Measurements from ENCODE around the gene HIVEP3. TPM values are rescaled to one million over a fixed set of nuclear protein-coding genes. Genes with fewer than 3 reads are reported as not detected.

Gene HIVEP3
- total and polyA plus RNA-seq, 2 of the 13 experiments (the other 11 are each of a cell fraction or from before 2014, with no cell fraction given), result 0.05 TPM; not detected in 1

DNA sequence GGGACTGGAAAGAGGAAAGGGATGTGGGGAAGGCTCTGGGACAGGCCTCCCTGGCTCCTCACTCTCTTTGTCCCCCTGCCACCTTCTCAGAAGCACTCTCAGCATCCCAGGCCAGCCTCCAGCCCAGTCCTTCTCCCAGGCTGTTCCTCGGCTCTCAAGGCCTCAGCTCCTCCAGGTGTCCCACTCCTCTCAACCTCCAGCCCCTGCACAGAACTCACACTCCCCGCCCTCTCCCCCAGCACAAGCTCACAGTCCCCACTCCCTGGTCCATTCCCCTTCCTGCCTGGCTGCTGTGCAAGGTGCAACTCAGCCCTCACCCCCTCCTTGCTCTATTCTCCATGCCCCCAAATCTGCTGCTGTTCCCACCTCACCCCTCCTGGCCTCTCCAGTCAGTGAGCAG lies 185.0 kb downstream of the HIVEP3 start:
- H3K9me3 ChIP-seq (ENCODE audit: low read length), result no peaks in the 10 kb centered on the region
- H3K27ac ChIP-seq (ENCODE audit: extremely low read length, insufficient read depth, low read length), result no peak overlapping the region
- H3K4me3 ChIP-seq (replicated peaks in 1 of 3; ENCODE audit: insufficient read depth in 1 of 3, low read depth in 2 of 3, low read length in 3 of 3), result no peak overlapping the region
- no TSS peak for BruUV-seq (replicated peaks)
- no peaks in the 10 kb centered on the region for H3K36me3 ChIP-seq (replicated peaks in 1 of 2; ENCODE audit: control insufficient read depth in 1 of 2, insufficient read depth in 2 of 2, low read length in 2 of 2)
- H3K79me2 ChIP-seq (ENCODE audit: insufficient read depth, low read length), result no peaks in the 10 kb centered on the region
- ATAC-seq, result no peak
- in situ Hi-C loops (cut with HindIII; ENCODE audit: extremely low pct_ligation_motif_present, low pct_unique_long_range_greater_than_20kb), result no loop called here
- DNase-seq (ENCODE audit: low spot score), result no peak
- no peak overlapping the region for H2AFZ ChIP-seq (ENCODE audit: low read length)
- no peak for FAIRE-seq
- POLR2A ChIA-PET, result no interaction called here
- no peaks in the 10 kb centered on the region for H4K20me1 ChIP-seq (ENCODE audit: insufficient read depth, low read length)
- peaks cover 0 to 9% of the 10 kb centered on the region in 2 experiments; a peak in 2 of 5 replicates for H3K27me3 ChIP-seq (ENCODE audit: control insufficient read depth in 1 of 2, insufficient read depth in 2 of 2, low read length in 2 of 2)
- H3K4me2 ChIP-seq (ENCODE audit: low read depth, low read length), result no peak overlapping the region
- no peaks in the 10 kb centered on the region for H3K4me1 ChIP-seq (ENCODE audit: insufficient read depth, low read length)
- WGBS (ENCODE audit: low lambda C conversion rate), result 5% methylated on average over 2 of the region's 2 CpGs
- H3K9ac ChIP-seq (ENCODE audit: insufficient read depth, low read depth, low read length), result no peak overlapping the region
- CTCF ChIA-PET (ENCODE audit: low intra/inter-chr PET ratio, low total read pairs), result no interaction called here
- intact Hi-C loops (cut with micrococcal nuclease; ENCODE audit: unreplicated experiment), result no loop called here
- TF ChIP-seq, protein P1, sequence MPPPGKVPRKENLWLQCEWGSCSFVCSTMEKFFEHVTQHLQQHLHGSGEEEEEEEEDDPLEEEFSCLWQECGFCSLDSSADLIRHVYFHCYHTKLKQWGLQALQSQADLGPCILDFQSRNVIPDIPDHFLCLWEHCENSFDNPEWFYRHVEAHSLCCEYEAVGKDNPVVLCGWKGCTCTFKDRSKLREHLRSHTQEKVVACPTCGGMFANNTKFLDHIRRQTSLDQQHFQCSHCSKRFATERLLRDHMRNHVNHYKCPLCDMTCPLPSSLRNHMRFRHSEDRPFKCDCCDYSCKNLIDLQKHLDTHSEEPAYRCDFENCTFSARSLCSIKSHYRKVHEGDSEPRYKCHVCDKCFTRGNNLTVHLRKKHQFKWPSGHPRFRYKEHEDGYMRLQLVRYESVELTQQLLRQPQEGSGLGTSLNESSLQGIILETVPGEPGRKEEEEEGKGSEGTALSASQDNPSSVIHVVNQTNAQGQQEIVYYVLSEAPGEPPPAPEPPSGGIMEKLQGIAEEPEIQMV (CRISPR knock-in tag; IDR thresholded peaks at IDR 0.05; ENCODE audit: low read depth), result no peak
- TF ChIP-seq GTF2F1 (IDR thresholded peaks at IDR 0.05; ENCODE audit: low read length), result no peak
- no peak for TF ChIP-seq ZNF570 (CRISPR knock-in tag; IDR thresholded peaks at IDR 0.05; ENCODE audit: borderline replicate concordance)
- no peak for TF ChIP-seq PAF1 (CRISPR knock-in tag; IDR thresholded peaks at IDR 0.05)
- TF ChIP-seq, protein P2, sequence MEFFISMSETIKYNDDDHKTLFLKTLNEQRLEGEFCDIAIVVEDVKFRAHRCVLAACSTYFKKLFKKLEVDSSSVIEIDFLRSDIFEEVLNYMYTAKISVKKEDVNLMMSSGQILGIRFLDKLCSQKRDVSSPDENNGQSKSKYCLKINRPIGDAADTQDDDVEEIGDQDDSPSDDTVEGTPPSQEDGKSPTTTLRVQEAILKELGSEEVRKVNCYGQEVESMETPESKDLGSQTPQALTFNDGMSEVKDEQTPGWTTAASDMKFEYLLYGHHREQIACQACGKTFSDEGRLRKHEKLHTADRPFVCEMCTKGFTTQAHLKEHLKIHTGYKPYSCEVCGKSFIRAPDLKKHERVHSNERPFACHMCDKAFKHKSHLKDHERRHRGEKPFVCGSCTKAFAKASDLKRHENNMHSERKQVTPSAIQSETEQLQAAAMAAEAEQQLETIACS (CRISPR knock-in tag; IDR thresholded peaks at IDR 0.05), result no peak
- TF ChIP-seq, protein P3, sequence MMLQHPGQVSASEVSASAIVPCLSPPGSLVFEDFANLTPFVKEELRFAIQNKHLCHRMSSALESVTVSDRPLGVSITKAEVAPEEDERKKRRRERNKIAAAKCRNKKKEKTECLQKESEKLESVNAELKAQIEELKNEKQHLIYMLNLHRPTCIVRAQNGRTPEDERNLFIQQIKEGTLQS (CRISPR knock-in tag; IDR thresholded peaks at IDR 0.05), result no peak
- TF ChIP-seq ZNF33A (CRISPR knock-in tag; IDR thresholded peaks at IDR 0.05; ENCODE audit: borderline replicate concordance), result no peak
- TF ChIP-seq, protein P4, sequence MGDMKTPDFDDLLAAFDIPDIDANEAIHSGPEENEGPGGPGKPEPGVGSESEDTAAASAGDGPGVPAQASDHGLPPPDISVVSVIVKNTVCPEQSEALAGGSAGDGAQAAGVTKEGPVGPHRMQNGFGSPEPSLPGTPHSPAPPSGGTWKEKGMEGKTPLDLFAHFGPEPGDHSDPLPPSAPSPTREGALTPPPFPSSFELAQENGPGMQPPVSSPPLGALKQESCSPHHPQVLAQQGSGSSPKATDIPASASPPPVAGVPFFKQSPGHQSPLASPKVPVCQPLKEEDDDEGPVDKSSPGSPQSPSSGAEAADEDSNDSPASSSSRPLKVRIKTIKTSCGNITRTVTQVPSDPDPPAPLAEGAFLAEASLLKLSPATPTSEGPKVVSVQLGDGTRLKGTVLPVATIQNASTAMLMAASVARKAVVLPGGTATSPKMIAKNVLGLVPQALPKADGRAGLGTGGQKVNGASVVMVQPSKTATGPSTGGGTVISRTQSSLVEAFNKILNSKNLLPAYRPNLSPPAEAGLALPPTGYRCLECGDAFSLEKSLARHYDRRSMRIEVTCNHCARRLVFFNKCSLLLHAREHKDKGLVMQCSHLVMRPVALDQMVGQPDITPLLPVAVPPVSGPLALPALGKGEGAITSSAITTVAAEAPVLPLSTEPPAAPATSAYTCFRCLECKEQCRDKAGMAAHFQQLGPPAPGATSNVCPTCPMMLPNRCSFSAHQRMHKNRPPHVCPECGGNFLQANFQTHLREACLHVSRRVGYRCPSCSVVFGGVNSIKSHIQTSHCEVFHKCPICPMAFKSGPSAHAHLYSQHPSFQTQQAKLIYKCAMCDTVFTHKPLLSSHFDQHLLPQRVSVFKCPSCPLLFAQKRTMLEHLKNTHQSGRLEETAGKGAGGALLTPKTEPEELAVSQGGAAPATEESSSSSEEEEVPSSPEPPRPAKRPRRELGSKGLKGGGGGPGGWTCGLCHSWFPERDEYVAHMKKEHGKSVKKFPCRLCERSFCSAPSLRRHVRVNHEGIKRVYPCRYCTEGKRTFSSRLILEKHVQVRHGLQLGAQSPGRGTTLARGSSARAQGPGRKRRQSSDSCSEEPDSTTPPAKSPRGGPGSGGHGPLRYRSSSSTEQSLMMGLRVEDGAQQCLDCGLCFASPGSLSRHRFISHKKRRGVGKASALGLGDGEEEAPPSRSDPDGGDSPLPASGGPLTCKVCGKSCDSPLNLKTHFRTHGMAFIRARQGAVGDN (CRISPR knock-in tag; IDR thresholded peaks at IDR 0.05), result no peak
- TF ChIP-seq, protein P5, sequence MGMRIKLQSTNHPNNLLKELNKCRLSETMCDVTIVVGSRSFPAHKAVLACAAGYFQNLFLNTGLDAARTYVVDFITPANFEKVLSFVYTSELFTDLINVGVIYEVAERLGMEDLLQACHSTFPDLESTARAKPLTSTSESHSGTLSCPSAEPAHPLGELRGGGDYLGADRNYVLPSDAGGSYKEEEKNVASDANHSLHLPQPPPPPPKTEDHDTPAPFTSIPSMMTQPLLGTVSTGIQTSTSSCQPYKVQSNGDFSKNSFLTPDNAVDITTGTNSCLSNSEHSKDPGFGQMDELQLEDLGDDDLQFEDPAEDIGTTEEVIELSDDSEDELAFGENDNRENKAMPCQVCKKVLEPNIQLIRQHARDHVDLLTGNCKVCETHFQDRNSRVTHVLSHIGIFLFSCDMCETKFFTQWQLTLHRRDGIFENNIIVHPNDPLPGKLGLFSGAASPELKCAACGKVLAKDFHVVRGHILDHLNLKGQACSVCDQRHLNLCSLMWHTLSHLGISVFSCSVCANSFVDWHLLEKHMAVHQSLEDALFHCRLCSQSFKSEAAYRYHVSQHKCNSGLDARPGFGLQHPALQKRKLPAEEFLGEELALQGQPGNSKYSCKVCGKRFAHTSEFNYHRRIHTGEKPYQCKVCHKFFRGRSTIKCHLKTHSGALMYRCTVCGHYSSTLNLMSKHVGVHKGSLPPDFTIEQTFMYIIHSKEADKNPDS (CRISPR knock-in tag; IDR thresholded peaks at IDR 0.05), result no peak
- no peak for TF ChIP-seq ZNF230 (CRISPR knock-in tag; IDR thresholded peaks at IDR 0.05)
- no peak for TF ChIP-seq KDM3A (CRISPR knock-in tag; IDR thresholded peaks at IDR 0.05; ENCODE audit: low read depth)
- no peak for TF ChIP-seq ZZZ3 (CRISPR knock-in tag; IDR thresholded peaks at IDR 0.05; ENCODE audit: borderline replicate concordance)

Measured in HepG2 (cell line).